ENCODE data around the gene RABL6. TPM values are rescaled to one million over a fixed set of nuclear protein-coding genes. Genes with fewer than 3 reads are reported as not detected.
"Not testable (repeated sequence)": the region's sequence is repeated elsewhere in the genome, so short reads cannot be mapped to it uniquely, and the experiment has no call there.

RABL6 gene
- total RNA-seq, 1 donor from 2014 or later: 107 TPM

GRCh38 chr9:136867917-136868316 is 60.2 kb downstream of the RABL6 start:
- intact Hi-C loops (cut with micrococcal nuclease): loop anchor here (2.0 kb wide), 1 partner anchor 67 kb away; no protein-coding TSS in a partner anchor

- intact Hi-C loops (cut with micrococcal nuclease): no loop called here
These were observed 60.9 kb downstream of the RABL6 start for GRCh38 chr9:136868644-136869043.

- intact Hi-C loops (cut with micrococcal nuclease): not testable (repeated sequence)
These were observed 61.9 kb downstream of the RABL6 start for GRCh38 chr9:136869611-136870010.

GRCh38 chr9:136875155-136875554 is 67.4 kb downstream of the RABL6 start:
- intact Hi-C loops (cut with micrococcal nuclease): no loop called here

- intact Hi-C loops (cut with micrococcal nuclease): no loop called here
These were observed 68.7 kb downstream of the RABL6 start for GRCh38 chr9:136876476-136876875.

GRCh38 chr9:136880651-136881050 is 72.9 kb downstream of the RABL6 start:
- intact Hi-C loops (cut with micrococcal nuclease): loop anchor here (5.0 to 10.0 kb wide), 3 partner anchors 73 to 396 kb away; partner anchors contain the start of genes CYSRT1, RABL6, RNF208 and RNF224

- intact Hi-C loops (cut with micrococcal nuclease): loop anchor here (1.0 to 10.0 kb wide), 10 partner anchors 15 to 397 kb away; partner anchors contain the start of genes CYSRT1, EDF1, FBXW5 and PHPT1
These were observed 74.0 kb downstream of the RABL6 start for GRCh38 chr9:136881691-136882108.

GRCh38 chr9:136882109-136882946 is 74.6 kb downstream of the RABL6 start:
- intact Hi-C loops (cut with micrococcal nuclease): loop anchor here (1.0 to 10.0 kb wide), 10 partner anchors 16 to 398 kb away; partner anchors contain the start of genes CYSRT1, EDF1, FBXW5 and PHPT1

- intact Hi-C loops (cut with micrococcal nuclease): loop anchor here (1.0 to 10.0 kb wide), 10 partner anchors 17 to 398 kb away; partner anchors contain the start of genes CYSRT1, EDF1, FBXW5 and PHPT1
These were observed 75.2 kb downstream of the RABL6 start for GRCh38 chr9:136882947-136883283.

GRCh38 chr9:136883670-136884069 is 75.9 kb downstream of the RABL6 start:
- intact Hi-C loops (cut with micrococcal nuclease): loop anchor here (5.0 to 10.0 kb wide), 3 partner anchors 76 to 399 kb away; partner anchors contain the start of genes CYSRT1, RABL6, RNF208 and RNF224

GRCh38 chr9:136885950-136886578 is 78.3 kb downstream of the RABL6 start, which contains the start of gene TRAF2:
Gene TRAF2 (plus strand): TSS chr9:136886516. CDS start chr9:136898741, 12,225 bp downstream.
- intact Hi-C loops (cut with micrococcal nuclease): loop anchor here (1.0 to 10.0 kb wide), 8 partner anchors 16 to 401 kb away; partner anchors contain the start of genes CYSRT1, EDF1, MAN1B1 and PAXX

- intact Hi-C loops (cut with micrococcal nuclease): loop anchor here (1.0 to 10.0 kb wide), 8 partner anchors 15 to 402 kb away; partner anchors contain the start of genes CYSRT1, EDF1, MAN1B1 and PAXX
These were observed 79.2 kb downstream of the RABL6 start for GRCh38 chr9:136886610-136887597.

- intact Hi-C loops (cut with micrococcal nuclease): loop anchor here (5.0 to 10.0 kb wide), 3 partner anchors 199 to 404 kb away; partner anchors contain the start of genes CYSRT1, MAN1B1, RNF208 and RNF224
These were observed 80.7 kb downstream of the RABL6 start for GRCh38 chr9:136888454-136888853.

GRCh38 chr9:136889858-136890257 is 82.1 kb downstream of the RABL6 start:
- intact Hi-C loops (cut with micrococcal nuclease): loop anchor here (5.0 to 10.0 kb wide), 3 partner anchors 197 to 405 kb away; partner anchors contain the start of genes CYSRT1, MAN1B1, RNF208 and RNF224

- intact Hi-C loops (cut with micrococcal nuclease): no loop called here
These were observed 82.9 kb downstream of the RABL6 start for GRCh38 chr9:136890661-136891060.

Other genes with a start within 250 kb of the RABL6 start
- 0.49 and 1.0 TPM in 2 replicates for gene EGFL7, start 145.0 kb upstream of the RABL6 start, total RNA-seq
- gene AGPAT2, start 120.5 kb upstream of the RABL6 start, total RNA-seq: 13.5 and 14.7 TPM in 2 replicates
- gene DIPK1B, start 95.4 kb upstream of the RABL6 start, total RNA-seq: 0.29 and 0.37 TPM in 2 replicates
- 0.07 TPM in 1 of 2 replicates, not detected in the other for gene LCN10, start 65.0 kb upstream of the RABL6 start, total RNA-seq
- gene LCN6, start 59.4 kb upstream of the RABL6 start, total RNA-seq: not detected in 2 replicates
- not detected in 2 replicates for gene LCN8, start 49.7 kb upstream of the RABL6 start, total RNA-seq
- not detected in 2 replicates for gene LCN15, start 43.4 kb upstream of the RABL6 start, total RNA-seq
- 39.2 and 41.2 TPM in 2 replicates for gene TMEM141, start 16.6 kb upstream of the RABL6 start, total RNA-seq
- gene CCDC183, start 11.6 kb upstream of the RABL6 start, total RNA-seq: 0.42 and 0.56 TPM in 2 replicates
- 8.1 and 8.8 TPM in 2 replicates for gene AJM1, start 34.5 kb downstream of the RABL6 start, total RNA-seq
- gene PHPT1, start 41.5 kb downstream of the RABL6 start, total RNA-seq: 161 and 165 TPM in 2 replicates
- gene MAMDC4, start 44.4 kb downstream of the RABL6 start, total RNA-seq: 21.5 and 26.0 TPM in 2 replicates
- gene EDF1, start 58.4 kb downstream of the RABL6 start, total RNA-seq: 428 and 445 TPM in 2 replicates
- 80.6 and 85.0 TPM in 2 replicates for gene TRAF2, start 78.6 kb downstream of the RABL6 start, total RNA-seq
- gene FBXW5, start 136.8 kb downstream of the RABL6 start, total RNA-seq: 117 and 119 TPM in 2 replicates
- gene C8G, start 137.3 kb downstream of the RABL6 start, total RNA-seq: 3.1 and 4.2 TPM in 2 replicates
- 3.2 and 3.8 TPM in 2 replicates for gene LCN12, start 144.3 kb downstream of the RABL6 start, total RNA-seq
- gene PTGDS, start 169.6 kb downstream of the RABL6 start, total RNA-seq: 5.2 and 5.3 TPM in 2 replicates
- not detected in 2 replicates for gene LCNL1, start 175.0 kb downstream of the RABL6 start, total RNA-seq
- gene PAXX, start 184.5 kb downstream of the RABL6 start, total RNA-seq: 79.8 and 84.2 TPM in 2 replicates
- gene CLIC3, start 188.6 kb downstream of the RABL6 start, total RNA-seq: 1.4 and 1.8 TPM in 2 replicates
- 30.0 and 33.9 TPM in 2 replicates for gene ABCA2, start 220.3 kb downstream of the RABL6 start, total RNA-seq
- gene FUT7, start 224.1 kb downstream of the RABL6 start, total RNA-seq: 1.7 and 1.9 TPM in 2 replicates
- gene NPDC1, start 238.2 kb downstream of the RABL6 start, total RNA-seq: 56.7 and 57.3 TPM in 2 replicates
- gene ENTPD2, start 246.1 kb downstream of the RABL6 start, total RNA-seq: not detected in 2 replicates